HG03196 (cell line): ENCODE data around the gene OR4K15.
"Not testable (repeated sequence)": the region's sequence is repeated elsewhere in the genome, so short reads cannot be mapped to it uniquely, and the experiment has no call there.

ENCODE experiments used
- ATAC-seq: cut with Tn5 transposase; IDR thresholded peaks from one replicate; pipeline ENCODE4 v1.9.1; 2021; ENCODE audit not compliant: unreplicated experiment

OR4K15 gene

GRCh38 chr14:19975291-19975690 lies at the start of gene OR4K15:
TSS of gene OR4K15 (plus strand) at chr14:19975591. CDS start at chr14:19975591, 0 bp downstream.
- ATAC-seq = no peak

- ATAC-seq = no peak
These were observed 44.8 kb upstream of the OR4K15 start, which contains the start of gene OR4K1 for GRCh38 chr14:19930617-19931016. TSS of gene OR4K1 (plus strand) at chr14:19930917. CDS start at chr14:19935667, 4,750 bp downstream.

- ATAC-seq = no peak
These were observed 33.7 kb upstream of the OR4K15 start for GRCh38 chr14:19941668-19942067.

GRCh38 chr14:19947413-19948090 lies 27.8 kb upstream of the OR4K15 start:
- ATAC-seq = no peak

- no peak for ATAC-seq
These were observed 26.2 kb upstream of the OR4K15 start for GRCh38 chr14:19949218-19949617.

GRCh38 chr14:19969735-19970134 lies 5.7 kb upstream of the OR4K15 start:
- not testable (repeated sequence) for ATAC-seq

- ATAC-seq = no peak
These were observed 547 bp upstream of the OR4K15 start for GRCh38 chr14:19974844-19975243.

- no peak for ATAC-seq
These were observed 18.0 kb downstream of the OR4K15 start for GRCh38 chr14:19993438-19993837.

- no peak for ATAC-seq
These were observed 26.5 kb downstream of the OR4K15 start, which contains the start of gene OR4Q2 for GRCh38 chr14:20001863-20002262. TSS of gene OR4Q2 (plus strand) at chr14:20002163.

- ATAC-seq = no peak
These were observed 26.9 kb downstream of the OR4K15 start for GRCh38 chr14:20002319-20002718.

GRCh38 chr14:20008156-20008555 lies 32.8 kb downstream of the OR4K15 start:
- no peak for ATAC-seq

GRCh38 chr14:20019257-20019865 lies 44.0 kb downstream of the OR4K15 start, which contains the start of gene OR4K14:
TSS of gene OR4K14 (minus strand) at chr14:20019307. CDS start at chr14:20015193, 4,114 bp downstream.
- no peak for ATAC-seq
